Skeletal muscle cell (primary cell): ENCODE measurements around the gene GALNT16.
"Not testable (repeated sequence)": the region's sequence is repeated elsewhere in the genome, so short reads cannot be mapped to it uniquely, and the experiment has no call there.

Source experiments
- DNase-seq: peaks from one replicate; pipeline ENCODE4 v3.0.0-alpha.2; 2010; ENCODE audit warnings: low read depth
- H3K4me3 ChIP-seq: 2 replicates; pipeline ENCODE4 v1.5.1; 2011; ENCODE audit warnings: low read depth, mild to moderate bottlenecking, control low read depth, low read length, moderate library complexity

The GALNT16 gene

GRCh38 chr14:69387311-69387710 lies 127.4 kb downstream of the GALNT16 start:
- DNase-seq, result no peak
- H3K4me3 ChIP-seq, result no peak overlapping the region

- H3K4me3 ChIP-seq, DNase-seq: not testable (repeated sequence)
Observed at GRCh38 chr14:69391400-69391799, 131.4 kb downstream of the GALNT16 start.

GRCh38 chr14:69392481-69392880 lies 132.5 kb downstream of the GALNT16 start:
- DNase-seq, result no peak
- H3K4me3 ChIP-seq, result no peak overlapping the region

- no peak for DNase-seq
- H3K4me3 ChIP-seq, result no peak overlapping the region
Observed at GRCh38 chr14:69395929-69396328, 136.0 kb downstream of the GALNT16 start.

- peak within 1 kb of the TSS; percentile 82 for H3K4me3 ChIP-seq
- peak; percentile 87 for DNase-seq
Observed at GRCh38 chr14:69398053-69398817, 138.3 kb downstream of the GALNT16 start, which contains the start of the genes ERH and SLC39A9. Gene ERH, minus strand, starts transcription at chr14:69398299. Its CDS starts 66 bp downstream, at chr14:69398233. Gene SLC39A9, plus strand, starts transcription at chr14:69398692. Its CDS starts 678 bp downstream, at chr14:69399370.

DNA sequence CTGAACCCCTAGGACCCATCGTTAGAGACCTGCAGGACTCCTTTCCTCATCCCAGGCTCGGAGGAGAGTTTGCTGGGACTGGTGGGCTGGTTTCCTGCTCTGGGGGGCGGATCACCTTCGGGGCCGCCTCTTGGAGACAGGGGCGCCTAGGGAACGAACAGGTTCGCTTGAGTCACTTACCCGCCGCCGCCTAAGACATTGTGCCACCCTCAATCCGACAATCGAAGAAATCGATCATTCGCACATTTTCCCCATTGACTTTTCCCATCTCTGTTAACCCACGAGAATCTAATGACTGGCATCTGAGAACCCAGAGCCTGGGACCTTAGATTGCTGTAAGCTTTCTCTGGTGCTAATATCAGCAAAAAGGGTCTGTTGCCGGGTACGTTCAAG lies 138.9 kb downstream of the GALNT16 start:
- no peak for DNase-seq
- peak overlapping the region; percentile 82 for H3K4me3 ChIP-seq

- DNase-seq, result no peak
- H3K4me3 ChIP-seq, result peak overlapping the region; percentile 82
Observed at GRCh38 chr14:69399750-69400149, 139.8 kb downstream of the GALNT16 start.

DNA sequence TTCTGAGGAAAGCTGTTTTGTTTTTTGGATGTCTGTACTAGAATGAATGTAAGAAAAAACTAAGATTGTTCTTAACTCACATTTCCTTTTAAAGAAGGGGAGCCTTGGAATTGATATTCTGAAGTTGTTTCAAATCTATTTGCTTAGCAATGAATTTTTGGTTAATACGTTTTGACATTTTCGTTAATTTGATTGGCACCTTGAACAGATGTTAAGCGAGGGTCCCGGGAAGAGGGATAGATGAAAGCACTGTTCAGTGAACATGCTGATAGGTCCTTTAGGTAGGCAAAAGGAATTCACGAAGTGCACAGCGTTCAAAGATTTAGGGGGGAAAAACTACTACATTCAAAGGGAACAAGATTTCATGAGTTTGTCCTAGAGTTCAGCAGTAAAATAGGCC lies 140.2 kb downstream of the GALNT16 start:
- H3K4me3 ChIP-seq, result peak overlapping the region; percentile 82

DNA sequence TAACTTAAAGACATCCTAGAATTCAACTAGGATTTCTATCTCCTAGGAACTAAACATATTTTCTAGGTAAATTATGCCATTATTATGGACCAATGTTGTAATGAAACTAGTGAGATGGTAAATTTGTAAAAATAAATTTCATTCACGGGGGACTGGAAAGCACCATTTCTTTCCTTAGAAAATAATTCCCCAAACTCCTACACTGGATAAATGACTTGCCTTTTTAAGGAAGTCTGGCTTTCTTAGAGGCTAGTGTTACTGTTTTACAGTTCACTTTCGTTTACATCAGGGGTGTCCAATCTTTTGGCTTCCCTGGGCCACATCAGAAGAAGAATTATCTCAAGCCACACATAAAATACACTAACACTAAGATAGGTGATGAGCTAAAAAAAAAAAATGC lies 141.9 kb downstream of the GALNT16 start:
- H3K4me3 ChIP-seq, result no peak overlapping the region
- no peak for DNase-seq

More for the DNA sequence above, 140.2 kb downstream of the GALNT16 start:
- DNase-seq, result no peak

GRCh38 chr14:69404478-69404877 lies 144.5 kb downstream of the GALNT16 start:
- DNase-seq, result no peak
- no peak overlapping the region for H3K4me3 ChIP-seq

DNA sequence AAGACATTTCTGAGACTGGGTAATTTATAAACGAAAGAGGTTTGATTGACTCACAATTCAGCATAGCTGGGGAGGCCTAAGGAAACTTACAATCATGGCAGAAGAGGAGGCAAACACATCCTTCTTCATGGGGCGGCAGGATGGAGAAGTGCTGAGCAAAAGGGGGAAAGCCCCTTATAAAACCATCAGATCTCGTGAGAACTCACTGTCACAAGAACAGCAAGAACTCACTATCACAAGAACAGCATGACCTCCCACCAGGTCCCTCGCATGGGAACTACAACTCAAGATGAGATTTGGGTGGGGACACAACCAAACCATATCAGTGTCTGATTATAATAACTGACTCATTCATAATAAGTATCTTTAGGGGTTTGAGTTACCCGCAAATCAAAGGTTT lies 144.9 kb downstream of the GALNT16 start:
- no peak overlapping the region for H3K4me3 ChIP-seq
- DNase-seq, result no peak

DNA sequence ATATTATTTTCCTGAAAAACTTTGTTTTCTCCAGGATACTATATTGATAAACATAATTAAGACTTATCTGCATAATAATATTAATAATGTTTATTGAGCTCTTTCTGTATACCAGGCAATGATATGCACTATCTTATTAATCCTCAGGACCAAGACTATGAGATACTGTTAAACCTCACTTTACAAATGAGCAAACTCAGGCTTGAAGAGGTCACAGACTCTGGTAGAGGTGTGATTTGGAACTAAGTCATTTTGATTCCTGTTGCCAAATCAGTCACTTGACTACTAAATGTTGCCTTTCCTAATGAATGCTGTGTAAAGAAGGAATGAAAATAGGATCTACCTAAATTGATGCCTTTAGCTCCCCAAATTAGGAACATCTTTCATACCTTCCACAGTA lies 145.8 kb downstream of the GALNT16 start:
- no peak overlapping the region for H3K4me3 ChIP-seq
- no peak for DNase-seq
